ENCODE measurements around the gene VMAC.
"Not testable (repeated sequence)": the region's sequence is repeated elsewhere in the genome, so short reads cannot be mapped to it uniquely, and the experiment has no call there.

Gene VMAC

GRCh38 chr19:5877882-5878281 is 26.8 kb upstream of the VMAC start:
- H3K27me3 Mint-ChIP-seq = peaks cover 43% of the 10 kb centered on the region
- intact Hi-C loops (cut with micrococcal nuclease) = no loop called here
- no peaks in the 10 kb centered on the region for H3K36me3 Mint-ChIP-seq (ENCODE audit: low read depth)
- H3K4me3 Mint-ChIP-seq = no peak overlapping the region
- H3K9me3 Mint-ChIP-seq = no peaks in the 10 kb centered on the region
- H3K4me1 Mint-ChIP-seq (ENCODE audit: low read depth) = no peaks in the 10 kb centered on the region
- no peak overlapping the region for H3K27ac Mint-ChIP-seq

DNA sequence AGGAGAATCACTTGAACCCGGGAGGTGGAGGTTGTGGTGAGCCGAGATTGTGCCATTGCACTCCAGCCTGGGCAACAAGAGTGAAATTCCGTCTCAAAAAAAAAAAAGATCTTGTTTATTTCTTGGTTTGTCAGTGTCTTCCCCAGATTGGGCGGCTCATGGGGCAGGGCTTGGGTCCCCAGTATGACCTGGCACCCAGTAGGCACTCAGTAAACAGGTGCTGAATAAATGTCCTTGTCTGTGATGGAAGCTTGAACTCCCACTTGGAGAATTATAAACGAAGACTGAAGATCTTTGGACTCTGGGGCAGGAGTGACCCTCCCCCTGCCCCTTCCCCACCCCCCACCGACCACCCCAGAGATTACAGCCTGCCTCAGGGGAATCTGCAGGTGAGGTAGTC is 24.5 kb upstream of the VMAC start:
- H3K4me1 Mint-ChIP-seq (ENCODE audit: low read depth) = peaks cover 6% of the 10 kb centered on the region
- no peak overlapping the region for H3K27ac Mint-ChIP-seq
- H3K36me3 Mint-ChIP-seq (ENCODE audit: low read depth) = no peaks in the 10 kb centered on the region
- H3K4me3 Mint-ChIP-seq = no peak overlapping the region
- no peaks in the 10 kb centered on the region for H3K9me3 Mint-ChIP-seq
- intact Hi-C loops (cut with micrococcal nuclease) = no loop called here
- H3K27me3 Mint-ChIP-seq = peaks cover 46% of the 10 kb centered on the region

- H3K9me3 Mint-ChIP-seq = no peaks in the 10 kb centered on the region
- H3K27ac Mint-ChIP-seq = no peak overlapping the region
- intact Hi-C loops (cut with micrococcal nuclease) = no loop called here
- H3K36me3 Mint-ChIP-seq (ENCODE audit: low read depth) = no peaks in the 10 kb centered on the region
- H3K27me3 Mint-ChIP-seq = peaks cover 46% of the 10 kb centered on the region
- peaks cover 6% of the 10 kb centered on the region for H3K4me1 Mint-ChIP-seq (ENCODE audit: low read depth)
- no peak overlapping the region for H3K4me3 Mint-ChIP-seq
Measured at GRCh38 chr19:5880604-5881078, 24.0 kb upstream of the VMAC start.

GRCh38 chr19:5881543-5882299 is 23.0 kb upstream of the VMAC start:
- no peak overlapping the region for H3K4me3 Mint-ChIP-seq
- intact Hi-C loops (cut with micrococcal nuclease) = no loop called here
- H3K4me1 Mint-ChIP-seq (ENCODE audit: low read depth) = peaks cover 6% of the 10 kb centered on the region
- H3K27me3 Mint-ChIP-seq = peaks cover 44% of the 10 kb centered on the region
- H3K36me3 Mint-ChIP-seq (ENCODE audit: low read depth) = no peaks in the 10 kb centered on the region
- H3K9me3 Mint-ChIP-seq = no peaks in the 10 kb centered on the region
- H3K27ac Mint-ChIP-seq = no peak overlapping the region

DNA sequence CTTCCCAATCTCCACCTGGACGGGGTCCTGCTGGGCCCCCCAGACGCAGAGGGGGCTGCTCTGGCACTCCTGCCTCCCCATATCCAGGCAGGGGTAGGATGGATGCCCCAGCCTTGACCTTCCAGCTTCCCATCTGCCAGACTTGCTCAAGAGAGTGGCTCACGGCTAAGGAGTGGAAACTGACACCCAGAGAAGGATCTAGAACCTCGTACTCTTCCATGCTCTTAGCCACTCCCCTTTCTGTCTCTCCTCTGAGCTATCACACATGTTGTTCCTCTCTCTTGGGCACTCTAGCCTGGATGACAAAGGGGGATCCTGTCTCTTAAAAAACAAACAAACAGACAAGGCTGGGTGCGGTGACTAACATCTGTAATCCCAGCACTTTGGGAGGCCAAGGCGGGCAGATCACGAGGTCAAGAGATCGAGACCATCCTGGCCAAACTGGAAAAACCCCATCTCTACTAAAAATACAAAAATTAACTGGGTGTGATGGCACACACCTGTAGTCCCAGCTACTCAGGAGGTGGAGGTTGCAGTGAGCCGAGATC is 22.2 kb upstream of the VMAC start:
- peaks cover 42% of the 10 kb centered on the region for H3K27me3 Mint-ChIP-seq
- no peaks in the 10 kb centered on the region for H3K9me3 Mint-ChIP-seq
- intact Hi-C loops (cut with micrococcal nuclease) = no loop called here

GRCh38 chr19:5883157-5883873 is 21.4 kb upstream of the VMAC start:
- H3K9me3 Mint-ChIP-seq; intact Hi-C loops (cut with micrococcal nuclease); H3K27ac Mint-ChIP-seq; H3K4me1 Mint-ChIP-seq (ENCODE audit: low read depth); H3K4me3 Mint-ChIP-seq; H3K36me3 Mint-ChIP-seq (ENCODE audit: low read depth): not testable (repeated sequence)
- peaks cover 43% of the 10 kb centered on the region for H3K27me3 Mint-ChIP-seq

More for the DNA sequence above, 22.2 kb upstream of the VMAC start:
- Mint-ChIP-seq H3K4me1 (ENCODE audit: low read depth) (peaks cover 6% of the 10 kb centered on the region), H3K36me3 (ENCODE audit: low read depth) (no peaks in the 10 kb centered on the region), H3K4me3 (no peak overlapping the region), H3K27ac (peak overlapping the region; percentile 5)

DNA sequence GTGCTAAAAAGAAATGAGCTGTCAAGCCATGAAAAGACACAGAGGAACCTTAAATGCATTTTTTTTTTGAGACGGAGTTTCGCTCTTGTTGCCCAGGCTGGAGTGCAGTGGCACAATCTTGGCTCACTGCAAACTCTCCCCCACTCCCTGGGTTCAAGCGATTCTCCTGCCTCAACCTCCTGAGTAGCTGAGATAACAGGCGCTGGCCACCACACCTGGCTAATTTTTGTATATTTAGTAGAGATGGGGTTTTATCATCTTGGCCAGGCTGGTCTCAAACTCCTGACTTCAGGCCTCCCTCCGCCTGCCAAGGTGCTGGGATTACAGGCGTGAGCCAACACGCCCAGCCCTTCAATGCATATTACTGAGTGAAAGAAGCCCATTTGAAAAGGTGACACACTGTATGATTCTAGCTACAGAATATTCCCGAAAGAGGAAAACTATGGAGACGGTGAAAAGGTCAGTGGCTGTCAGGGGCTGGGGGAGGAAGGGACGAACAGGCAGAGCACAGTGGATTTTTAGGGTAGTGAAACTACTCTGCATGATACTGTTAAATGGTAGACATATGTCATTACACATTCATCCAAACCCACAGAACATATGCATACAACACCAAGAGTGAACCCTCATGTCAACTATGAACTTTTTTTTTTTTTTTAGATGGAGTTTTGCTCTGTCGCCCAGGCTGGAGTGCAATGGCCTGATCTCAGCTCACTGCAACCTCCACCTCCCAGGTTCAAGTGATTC is 20.4 kb upstream of the VMAC start:
- intact Hi-C loops (cut with micrococcal nuclease); H3K4me3 Mint-ChIP-seq; H3K9me3 Mint-ChIP-seq; H3K27ac Mint-ChIP-seq; H3K4me1 Mint-ChIP-seq (ENCODE audit: low read depth); H3K36me3 Mint-ChIP-seq (ENCODE audit: low read depth): not testable (repeated sequence)
- H3K27me3 Mint-ChIP-seq = peaks cover 42% of the 10 kb centered on the region

GRCh38 chr19:5889288-5889971 is 15.2 kb upstream of the VMAC start:
- no peaks in the 10 kb centered on the region for H3K9me3 Mint-ChIP-seq
- peaks cover 4% of the 10 kb centered on the region for H3K36me3 Mint-ChIP-seq (ENCODE audit: low read depth)
- H3K27me3 Mint-ChIP-seq = peaks cover 43% of the 10 kb centered on the region
- H3K4me1 Mint-ChIP-seq (ENCODE audit: low read depth) = peaks cover 6% of the 10 kb centered on the region
- H3K4me3 Mint-ChIP-seq = no peak overlapping the region
- H3K27ac Mint-ChIP-seq = no peak overlapping the region
- intact Hi-C loops (cut with micrococcal nuclease) = no loop called here

DNA sequence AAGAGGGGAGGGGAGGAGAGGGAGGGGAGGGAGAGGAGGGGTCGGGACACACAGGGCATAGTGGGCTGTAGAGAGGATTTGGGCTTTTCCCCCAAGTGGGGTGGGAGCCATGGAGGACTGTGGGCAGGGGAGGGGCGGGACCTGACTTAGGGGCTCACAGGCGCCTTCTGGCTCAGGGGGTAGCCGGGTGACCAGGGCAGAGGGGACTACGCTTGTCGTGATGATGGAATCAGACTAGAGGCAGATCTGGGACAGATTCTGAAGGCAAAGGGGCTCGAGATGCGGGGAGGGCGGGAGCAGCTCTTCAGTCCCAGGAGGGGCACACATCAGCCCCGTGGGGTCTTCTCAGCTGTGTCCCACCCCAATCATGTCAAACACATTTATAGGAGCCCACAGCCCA is 14.6 kb upstream of the VMAC start:
- H3K27me3 Mint-ChIP-seq = peaks cover 43% of the 10 kb centered on the region
- H3K4me3 Mint-ChIP-seq = no peak overlapping the region
- peaks cover 5% of the 10 kb centered on the region for H3K4me1 Mint-ChIP-seq (ENCODE audit: low read depth)
- H3K27ac Mint-ChIP-seq = no peak overlapping the region
- peaks cover 11% of the 10 kb centered on the region for H3K36me3 Mint-ChIP-seq (ENCODE audit: low read depth)
- no peaks in the 10 kb centered on the region for H3K9me3 Mint-ChIP-seq
- intact Hi-C loops (cut with micrococcal nuclease) = no loop called here

GRCh38 chr19:5891572-5891937 is 13.1 kb upstream of the VMAC start:
- Mint-ChIP-seq H3K36me3 (ENCODE audit: low read depth) (peaks cover 25% of the 10 kb centered on the region), H3K27ac (no peak overlapping the region), H3K4me1 (ENCODE audit: low read depth) (peaks cover 5% of the 10 kb centered on the region), H3K4me3 (no peak overlapping the region), H3K27me3 (peaks cover 40% of the 10 kb centered on the region), H3K9me3 (no peaks in the 10 kb centered on the region)
- intact Hi-C loops (cut with micrococcal nuclease) = no loop called here

- intact Hi-C loops (cut with micrococcal nuclease) = loop anchor here (2.0 kb wide), 1 partner anchor 87 kb away; the partner anchor contains the start of gene NRTN
- H3K4me3 Mint-ChIP-seq = no peak overlapping the region
- peaks cover 31% of the 10 kb centered on the region for H3K36me3 Mint-ChIP-seq (ENCODE audit: low read depth)
- H3K9me3 Mint-ChIP-seq = no peaks in the 10 kb centered on the region
- peaks cover 5% of the 10 kb centered on the region for H3K4me1 Mint-ChIP-seq (ENCODE audit: low read depth)
- H3K27me3 Mint-ChIP-seq = peaks cover 40% of the 10 kb centered on the region
- H3K27ac Mint-ChIP-seq = no peak overlapping the region
Measured at GRCh38 chr19:5891938-5892771, 12.5 kb upstream of the VMAC start.

DNA sequence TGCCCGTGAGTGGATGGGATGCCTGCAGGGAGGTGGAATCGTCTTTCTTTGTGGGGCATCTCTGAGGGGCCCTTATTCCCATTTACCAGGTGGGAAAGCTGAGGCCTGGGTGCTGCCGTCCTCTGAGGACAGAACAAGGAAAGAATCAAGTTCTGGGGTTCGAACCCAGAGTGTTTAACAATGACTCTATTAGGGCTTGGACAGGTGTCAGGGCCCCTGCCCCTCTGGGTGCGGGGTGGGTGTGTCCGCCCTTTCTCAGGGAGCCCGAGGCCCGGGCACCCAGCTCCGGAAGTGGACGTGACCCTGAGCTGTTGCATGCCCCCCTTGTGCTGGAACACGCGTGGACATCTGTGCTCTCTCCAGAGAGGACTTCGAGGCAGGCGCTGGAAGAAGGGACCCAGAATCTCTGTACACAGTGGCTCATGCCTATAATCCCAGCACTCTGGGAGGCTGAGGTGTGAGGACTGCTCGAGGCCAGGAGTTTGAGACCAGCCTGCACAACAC is 11.8 kb upstream of the VMAC start:
- Mint-ChIP-seq H3K9me3 (no peaks in the 10 kb centered on the region), H3K27me3 (peaks cover 40% of the 10 kb centered on the region), H3K27ac (no peak overlapping the region), H3K4me3 (no peak overlapping the region), H3K36me3 (ENCODE audit: low read depth) (peaks cover 38% of the 10 kb centered on the region), H3K4me1 (ENCODE audit: low read depth) (peaks cover 9% of the 10 kb centered on the region)
- intact Hi-C loops (cut with micrococcal nuclease) = loop anchor here (2.0 kb wide), 1 partner anchor 88 kb away; the partner anchor contains the start of gene NRTN

All from dendritic cell treated with granulocyte-macrophage colony-stimulating factor and Interleukin-4, amounts not matched to agents 40 ng/mL and 50 ng/mL, for 4 days (primary cell).